Effector CD8-positive, alpha-beta T cell (primary cell): ENCODE measurements around the gene ARHGAP26.

ENCODE experiments used
- DNase-seq: peaks from one replicate; lab custom pipeline; 2025; lab: John Stamatoyannopoulos, UW

ARHGAP26 gene

GRCh38 chr5:142873831-142874230, 103.7 kb downstream of the ARHGAP26 start:
- DNase-seq = no peak

GRCh38 chr5:142874540-142874939, 104.4 kb downstream of the ARHGAP26 start:
- DNase-seq = no peak

GRCh38 chr5:142875936-142876335, 105.8 kb downstream of the ARHGAP26 start:
- no peak for DNase-seq

GRCh38 chr5:142876817-142877216, 106.6 kb downstream of the ARHGAP26 start:
- DNase-seq = no peak

GRCh38 chr5:142878111-142878510, 107.9 kb downstream of the ARHGAP26 start:
- DNase-seq = no peak

- DNase-seq = no peak
These were observed 108.5 kb downstream of the ARHGAP26 start for GRCh38 chr5:142878638-142879037.

GRCh38 chr5:142881076-142881783, 111.1 kb downstream of the ARHGAP26 start:
- DNase-seq = no peak

GRCh38 chr5:142881784-142882126, 111.6 kb downstream of the ARHGAP26 start:
- no peak for DNase-seq

- DNase-seq = no peak
These were observed 112.8 kb downstream of the ARHGAP26 start for GRCh38 chr5:142883025-142883424.

GRCh38 chr5:142883438-142883837, 113.3 kb downstream of the ARHGAP26 start:
- no peak for DNase-seq

- no peak for DNase-seq
These were observed 113.9 kb downstream of the ARHGAP26 start for GRCh38 chr5:142884029-142884428.

- no peak for DNase-seq
These were observed 116.0 kb downstream of the ARHGAP26 start for GRCh38 chr5:142886211-142886610.

GRCh38 chr5:142886956-142887355, 116.8 kb downstream of the ARHGAP26 start:
- no peak for DNase-seq

- no peak for DNase-seq
These were observed 118.4 kb downstream of the ARHGAP26 start for GRCh38 chr5:142888469-142889085.

GRCh38 chr5:142892021-142892420, 121.8 kb downstream of the ARHGAP26 start:
- DNase-seq = no peak

- DNase-seq = no peak
These were observed 124.1 kb downstream of the ARHGAP26 start for GRCh38 chr5:142894315-142894714.

GRCh38 chr5:142894749-142895148, 124.6 kb downstream of the ARHGAP26 start:
- no peak for DNase-seq

GRCh38 chr5:142896325-142897007, 126.3 kb downstream of the ARHGAP26 start:
- no peak for DNase-seq

GRCh38 chr5:142897328-142897727, 127.2 kb downstream of the ARHGAP26 start:
- DNase-seq = no peak

- no peak for DNase-seq
These were observed 130.8 kb downstream of the ARHGAP26 start for GRCh38 chr5:142900927-142901326.

GRCh38 chr5:142901476-142902185, 131.5 kb downstream of the ARHGAP26 start:
- no peak for DNase-seq

- no peak for DNase-seq
These were observed 132.2 kb downstream of the ARHGAP26 start for GRCh38 chr5:142902186-142902965.
